ENCODE data around the gene EXOC4.

EXOC4 gene

GRCh38 chr7:133478591-133479135 is 225.8 kb downstream of the EXOC4 start:
- Histone ChIP-seq H3K79me2 (ENCODE audit: control insufficient read depth, insufficient read depth, low read length) (no peaks in the 10 kb centered on the region), H3K9ac (ENCODE audit: low read length) (no peak overlapping the region), H3K27me3 (ENCODE audit: insufficient read depth, low read length, poor library complexity) (no peaks in the 10 kb centered on the region), H3K36me3 (ENCODE audit: control insufficient read depth, insufficient read depth, low read length) (no peaks in the 10 kb centered on the region), H3K56ac (ENCODE audit: low read length) (no peak overlapping the region), H3K79me1 (ENCODE audit: low read length) (no peaks in the 10 kb centered on the region), H3K4me3 (ENCODE audit: low read length) (no peak overlapping the region), H3K4me2 (ENCODE audit: low read length) (no peak overlapping the region), H3K4ac (ENCODE audit: low read depth, low read length) (no peak overlapping the region), H4K5ac (ENCODE audit: low read length) (no peak overlapping the region), H4K8ac (ENCODE audit: low read depth, low read length) (no peak overlapping the region), H2BK5ac (ENCODE audit: low read length) (no peak overlapping the region), H3K23ac (ENCODE audit: low read length) (no peak overlapping the region), H3K18ac (ENCODE audit: low read length) (no peak overlapping the region), H3K27ac (ENCODE audit: low read depth, low read length) (no peak overlapping the region), H2BK15ac (replicated peaks; ENCODE audit: low read depth) (no peak overlapping the region), H2BK120ac (ENCODE audit: low read depth, low read length) (no peak overlapping the region), H3K4me1 (ENCODE audit: control insufficient read depth, low read depth, low read length) (peaks cover 2% of the 10 kb centered on the region), H2AK5ac (ENCODE audit: low read length) (no peak overlapping the region)
- no CpG with 5 or more reads among the region's 3 CpGs for WGBS (ENCODE audit: extremely low coverage, insufficient coverage, low lambda C conversion rate)
- DNase-seq, result no peak

GRCh38 chr7:133479456-133480065 is 226.7 kb downstream of the EXOC4 start:
- no peak overlapping the region for H3K9ac ChIP-seq (ENCODE audit: low read length)
- H3K23ac ChIP-seq (ENCODE audit: low read length), result no peak overlapping the region
- no peak overlapping the region for H2AK5ac ChIP-seq (ENCODE audit: low read length)
- no peak overlapping the region for H2BK15ac ChIP-seq (replicated peaks; ENCODE audit: low read depth)
- H3K4ac ChIP-seq (ENCODE audit: low read depth, low read length), result no peak overlapping the region
- H3K27me3 ChIP-seq (ENCODE audit: insufficient read depth, low read length, poor library complexity), result no peaks in the 10 kb centered on the region
- H2BK120ac ChIP-seq (ENCODE audit: low read depth, low read length), result no peak overlapping the region
- no peak for DNase-seq
- H3K4me2 ChIP-seq (ENCODE audit: low read length), result no peak overlapping the region
- no peak overlapping the region for H4K8ac ChIP-seq (ENCODE audit: low read depth, low read length)
- peaks cover 2% of the 10 kb centered on the region for H3K4me1 ChIP-seq (ENCODE audit: control insufficient read depth, low read depth, low read length)
- H3K27ac ChIP-seq (ENCODE audit: low read depth, low read length), result no peak overlapping the region
- H2BK5ac ChIP-seq (ENCODE audit: low read length), result no peak overlapping the region
- no peak overlapping the region for H4K5ac ChIP-seq (ENCODE audit: low read length)
- H3K79me2 ChIP-seq (ENCODE audit: control insufficient read depth, insufficient read depth, low read length), result no peaks in the 10 kb centered on the region
- H3K18ac ChIP-seq (ENCODE audit: low read length), result no peak overlapping the region
- no peak overlapping the region for H3K4me3 ChIP-seq (ENCODE audit: low read length)
- no peaks in the 10 kb centered on the region for H3K79me1 ChIP-seq (ENCODE audit: low read length)
- no peaks in the 10 kb centered on the region for H3K36me3 ChIP-seq (ENCODE audit: control insufficient read depth, insufficient read depth, low read length)
- no peak overlapping the region for H3K56ac ChIP-seq (ENCODE audit: low read length)
- WGBS (ENCODE audit: extremely low coverage, insufficient coverage, low lambda C conversion rate), result no CpG with 5 or more reads among the region's 10 CpGs

GRCh38 chr7:133480868-133481267 is 228.0 kb downstream of the EXOC4 start:
- H2BK5ac ChIP-seq (ENCODE audit: low read length), result no peak overlapping the region

GRCh38 chr7:133481676-133482075 is 228.8 kb downstream of the EXOC4 start:
- Histone ChIP-seq H3K18ac (ENCODE audit: low read length) (no peak overlapping the region), H3K27ac (ENCODE audit: low read depth, low read length) (no peak overlapping the region), H3K27me3 (ENCODE audit: insufficient read depth, low read length, poor library complexity) (no peaks in the 10 kb centered on the region), H3K4me1 (ENCODE audit: control insufficient read depth, low read depth, low read length) (peaks cover 2% of the 10 kb centered on the region), H2BK120ac (ENCODE audit: low read depth, low read length) (no peak overlapping the region), H3K4me2 (ENCODE audit: low read length) (no peak overlapping the region), H2BK15ac (replicated peaks; ENCODE audit: low read depth) (no peak overlapping the region), H4K8ac (ENCODE audit: low read depth, low read length) (no peak overlapping the region), H3K79me2 (ENCODE audit: control insufficient read depth, insufficient read depth, low read length) (no peaks in the 10 kb centered on the region), H4K5ac (ENCODE audit: low read length) (no peak overlapping the region), H2BK5ac (ENCODE audit: low read length) (no peak overlapping the region), H3K9ac (ENCODE audit: low read length) (no peak overlapping the region), H3K56ac (ENCODE audit: low read length) (no peak overlapping the region), H3K4me3 (ENCODE audit: low read length) (no peak overlapping the region), H3K23ac (ENCODE audit: low read length) (no peak overlapping the region), H3K79me1 (ENCODE audit: low read length) (no peaks in the 10 kb centered on the region), H3K36me3 (ENCODE audit: control insufficient read depth, insufficient read depth, low read length) (no peaks in the 10 kb centered on the region), H3K4ac (ENCODE audit: low read depth, low read length) (no peak overlapping the region), H2AK5ac (ENCODE audit: low read length) (no peak overlapping the region)
- no CpG with 5 or more reads among the region's 3 CpGs for WGBS (ENCODE audit: extremely low coverage, insufficient coverage, low lambda C conversion rate)
- DNase-seq, result peak; percentile 7

More at GRCh38 chr7:133480868-133481267, 228.0 kb downstream of the EXOC4 start:
- no peak overlapping the region for H2BK15ac ChIP-seq (replicated peaks; ENCODE audit: low read depth)
- H3K23ac ChIP-seq (ENCODE audit: low read length), result no peak overlapping the region
- H3K56ac ChIP-seq (ENCODE audit: low read length), result no peak overlapping the region
- no peak overlapping the region for H3K4ac ChIP-seq (ENCODE audit: low read depth, low read length)
- no peak overlapping the region for H2BK120ac ChIP-seq (ENCODE audit: low read depth, low read length)
- H3K79me1 ChIP-seq (ENCODE audit: low read length), result no peaks in the 10 kb centered on the region
- H3K9ac ChIP-seq (ENCODE audit: low read length), result no peak overlapping the region
- no peak overlapping the region for H3K4me3 ChIP-seq (ENCODE audit: low read length)
- H3K4me1 ChIP-seq (ENCODE audit: control insufficient read depth, low read depth, low read length), result peaks cover 2% of the 10 kb centered on the region
- WGBS (ENCODE audit: extremely low coverage, insufficient coverage, low lambda C conversion rate), result no CpG with 5 or more reads among the region's 4 CpGs
- no peaks in the 10 kb centered on the region for H3K27me3 ChIP-seq (ENCODE audit: insufficient read depth, low read length, poor library complexity)
- H4K8ac ChIP-seq (ENCODE audit: low read depth, low read length), result no peak overlapping the region
- H3K36me3 ChIP-seq (ENCODE audit: control insufficient read depth, insufficient read depth, low read length), result no peaks in the 10 kb centered on the region
- H2AK5ac ChIP-seq (ENCODE audit: low read length), result no peak overlapping the region
- H3K79me2 ChIP-seq (ENCODE audit: control insufficient read depth, insufficient read depth, low read length), result no peaks in the 10 kb centered on the region
- no peak overlapping the region for H3K27ac ChIP-seq (ENCODE audit: low read depth, low read length)
- DNase-seq, result no peak
- H4K5ac ChIP-seq (ENCODE audit: low read length), result no peak overlapping the region
- H3K18ac ChIP-seq (ENCODE audit: low read length), result no peak overlapping the region
- H3K4me2 ChIP-seq (ENCODE audit: low read length), result no peak overlapping the region

- no peak for DNase-seq
- Histone ChIP-seq H2BK15ac (replicated peaks; ENCODE audit: low read depth) (no peak overlapping the region), H2BK120ac (ENCODE audit: low read depth, low read length) (no peak overlapping the region), H3K36me3 (ENCODE audit: control insufficient read depth, insufficient read depth, low read length) (no peaks in the 10 kb centered on the region), H2AK5ac (ENCODE audit: low read length) (no peak overlapping the region), H3K4me2 (ENCODE audit: low read length) (no peak overlapping the region), H4K8ac (ENCODE audit: low read depth, low read length) (no peak overlapping the region), H3K56ac (ENCODE audit: low read length) (no peak overlapping the region), H3K18ac (ENCODE audit: low read length) (no peak overlapping the region), H2BK5ac (ENCODE audit: low read length) (no peak overlapping the region), H3K4me1 (ENCODE audit: control insufficient read depth, low read depth, low read length) (peaks cover 2% of the 10 kb centered on the region), H3K4me3 (ENCODE audit: low read length) (no peak overlapping the region), H3K79me2 (ENCODE audit: control insufficient read depth, insufficient read depth, low read length) (no peaks in the 10 kb centered on the region), H3K23ac (ENCODE audit: low read length) (no peak overlapping the region), H3K27me3 (ENCODE audit: insufficient read depth, low read length, poor library complexity) (no peaks in the 10 kb centered on the region), H3K4ac (ENCODE audit: low read depth, low read length) (no peak overlapping the region), H3K79me1 (ENCODE audit: low read length) (no peaks in the 10 kb centered on the region), H3K27ac (ENCODE audit: low read depth, low read length) (no peak overlapping the region), H3K9ac (ENCODE audit: low read length) (no peak overlapping the region), H4K5ac (ENCODE audit: low read length) (no peak overlapping the region)
- no CpG with 5 or more reads among the region's 1 CpG for WGBS (ENCODE audit: extremely low coverage, insufficient coverage, low lambda C conversion rate)
Measured at GRCh38 chr7:133482599-133482998, 229.7 kb downstream of the EXOC4 start.

GRCh38 chr7:133484086-133484485 is 231.2 kb downstream of the EXOC4 start:
- no CpG with 5 or more reads among the region's 2 CpGs for WGBS (ENCODE audit: extremely low coverage, insufficient coverage, low lambda C conversion rate)
- Histone ChIP-seq H3K4me3 (ENCODE audit: low read length) (no peak overlapping the region), H4K5ac (ENCODE audit: low read length) (no peak overlapping the region), H3K4ac (ENCODE audit: low read depth, low read length) (no peak overlapping the region), H2AK5ac (ENCODE audit: low read length) (no peak overlapping the region), H2BK120ac (ENCODE audit: low read depth, low read length) (no peak overlapping the region), H3K27ac (ENCODE audit: low read depth, low read length) (no peak overlapping the region), H4K8ac (ENCODE audit: low read depth, low read length) (no peak overlapping the region), H3K18ac (ENCODE audit: low read length) (no peak overlapping the region), H2BK5ac (ENCODE audit: low read length) (no peak overlapping the region), H3K9ac (ENCODE audit: low read length) (no peak overlapping the region), H3K36me3 (ENCODE audit: control insufficient read depth, insufficient read depth, low read length) (no peaks in the 10 kb centered on the region), H3K79me2 (ENCODE audit: control insufficient read depth, insufficient read depth, low read length) (no peaks in the 10 kb centered on the region), H3K4me2 (ENCODE audit: low read length) (no peak overlapping the region), H3K79me1 (ENCODE audit: low read length) (no peaks in the 10 kb centered on the region), H2BK15ac (replicated peaks; ENCODE audit: low read depth) (no peak overlapping the region), H3K27me3 (ENCODE audit: insufficient read depth, low read length, poor library complexity) (no peaks in the 10 kb centered on the region), H3K4me1 (ENCODE audit: control insufficient read depth, low read depth, low read length) (peaks cover 2% of the 10 kb centered on the region), H3K23ac (ENCODE audit: low read length) (no peak overlapping the region), H3K56ac (ENCODE audit: low read length) (no peak overlapping the region)
- peak; percentile 40 for DNase-seq
